Vagina (tissue), 2 donors: ENCODE measurements around the gene ELAVL1. TPM values are rescaled to one million over a fixed set of nuclear protein-coding genes. Genes with fewer than 3 reads are reported as not detected.
"Not testable (repeated sequence)": the region's sequence is repeated elsewhere in the genome, so short reads cannot be mapped to it uniquely, and the experiment has no call there.

Source experiments
- DNase-seq, 2 donors: peaks; one replicate each; pipeline ENCODE4 v3.0.0-alpha.2; 2017; ENCODE audit errors: extremely low spot score in 2 of 2
- H3K27ac ChIP-seq: fragments of 200-600 bp; sonication (generic); one replicate; pipeline ENCODE4 v1.5.1; 2019
- H3K27me3 ChIP-seq: fragments of 200-600 bp; sonication (generic); one replicate; pipeline ENCODE4 v1.5.1; 2019
- H3K36me3 ChIP-seq, 2 donors: fragments of 200-600 bp; sonication (generic); one replicate each; pipeline ENCODE4 v1.5.1; 2017 to 2019
- H3K4me1 ChIP-seq: fragments of 200-600 bp; sonication (generic); one replicate; pipeline ENCODE4 v1.5.1; 2019
- H3K4me3 ChIP-seq, 2 donors: fragments of 200-600 bp; sonication (generic); 1 replicate in 1 of 2; 2 replicates in 1 of 2; pipeline ENCODE4 v1.5.1; 2016 to 2019
- H3K9me3 ChIP-seq: fragments of 200-600 bp; sonication (generic); one replicate; pipeline ENCODE4 v1.5.1; 2019
- POLR2A ChIP-seq, 2 donors: fragments of 450-650 bp; IDR thresholded peaks; one replicate each; pipeline ENCODE4 v1.6.1; 2017; ENCODE audit warnings: antibody characterized with exemption in 2 of 2, mild to moderate bottlenecking in 2 of 2, moderate library complexity in 2 of 2
- POLR2AphosphoS5 ChIP-seq, 2 donors: sonication (generic); formaldehyde crosslinking; IDR thresholded peaks; one replicate each; pipeline ENCODE4 v1.9.0; 2017; ENCODE audit warnings: antibody characterized with exemption in 2 of 2, mild to moderate bottlenecking in 2 of 2, low read depth in 1 of 2; ENCODE audit not compliant: insufficient read depth in 1 of 2
- intact Hi-C: fragments of 100-400 bp; cut with DNase I; formaldehyde crosslinking; loops from one replicate; pipeline ENCODE4 v1.15.1; 2023
- total RNA-seq: library from RNA; depleted of rRNA; stranded (reverse); fragments of >200 nt; gene quantifications from one replicate; pipeline ENCODE4 v1.2.3, GENCODE V29; 2016
- TF ChIP-seq, protein P1 (sequence below), 3 experiments: fragments of 450-650 bp in 2 of 3; fragments of 200-600 bp in 1 of 3; sonication (generic) in 1 of 3; IDR thresholded peaks; one replicate each; pipeline ENCODE4 v1.5.1; 2017 to 2019; ENCODE audit warnings: antibody characterized with exemption in 3 of 3, mild to moderate bottlenecking in 2 of 3, moderate library complexity in 2 of 3

The ELAVL1 gene
- total RNA-seq, 1 donor from 2014 or later, result 40.5 TPM

DNA sequence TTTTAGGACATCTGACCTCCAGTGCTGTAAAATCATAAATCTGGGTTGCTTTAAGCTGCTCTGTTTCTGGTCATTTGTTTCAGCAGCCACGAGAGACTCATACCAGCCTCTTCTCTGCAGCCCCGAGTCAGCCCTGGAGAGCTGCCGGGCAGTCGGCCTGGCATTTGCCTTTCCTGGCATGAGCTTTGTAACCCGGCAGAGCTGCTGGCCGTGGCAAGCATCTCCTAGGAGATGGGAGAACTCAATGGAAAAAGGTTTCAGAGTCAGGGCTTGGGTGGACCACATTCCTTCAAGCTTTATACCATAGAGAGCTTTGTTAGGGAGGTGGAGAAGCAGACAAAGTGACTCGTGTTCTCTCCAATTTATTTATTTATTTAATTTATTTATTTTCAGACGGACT lies 25.5 kb upstream of the ELAVL1 start:
- Histone ChIP-seq H3K4me1 (no peaks in the 10 kb centered on the region), H3K9me3 (no peaks in the 10 kb centered on the region), H3K27ac (no peak overlapping the region), H3K4me3 (no peak overlapping the region), H3K27me3 (no peaks in the 10 kb centered on the region), H3K36me3 (no peaks in the 10 kb centered on the region)
- TF ChIP-seq, protein P1, sequence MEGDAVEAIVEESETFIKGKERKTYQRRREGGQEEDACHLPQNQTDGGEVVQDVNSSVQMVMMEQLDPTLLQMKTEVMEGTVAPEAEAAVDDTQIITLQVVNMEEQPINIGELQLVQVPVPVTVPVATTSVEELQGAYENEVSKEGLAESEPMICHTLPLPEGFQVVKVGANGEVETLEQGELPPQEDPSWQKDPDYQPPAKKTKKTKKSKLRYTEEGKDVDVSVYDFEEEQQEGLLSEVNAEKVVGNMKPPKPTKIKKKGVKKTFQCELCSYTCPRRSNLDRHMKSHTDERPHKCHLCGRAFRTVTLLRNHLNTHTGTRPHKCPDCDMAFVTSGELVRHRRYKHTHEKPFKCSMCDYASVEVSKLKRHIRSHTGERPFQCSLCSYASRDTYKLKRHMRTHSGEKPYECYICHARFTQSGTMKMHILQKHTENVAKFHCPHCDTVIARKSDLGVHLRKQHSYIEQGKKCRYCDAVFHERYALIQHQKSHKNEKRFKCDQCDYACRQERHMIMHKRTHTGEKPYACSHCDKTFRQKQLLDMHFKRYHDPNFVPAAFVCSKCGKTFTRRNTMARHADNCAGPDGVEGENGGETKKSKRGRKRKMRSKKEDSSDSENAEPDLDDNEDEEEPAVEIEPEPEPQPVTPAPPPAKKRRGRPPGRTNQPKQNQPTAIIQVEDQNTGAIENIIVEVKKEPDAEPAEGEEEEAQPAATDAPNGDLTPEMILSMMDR (IDR thresholded peaks at IDR 0.05), result no peak
- no peak for TF ChIP-seq POLR2A (IDR thresholded peaks at IDR 0.05)
- TF ChIP-seq POLR2AphosphoS5 (IDR thresholded peaks at IDR 0.05; ENCODE audit: insufficient read depth in 1 of 2, low read depth in 1 of 2), result no peak
- no peak for DNase-seq
- intact Hi-C loops, result no loop called here

DNA sequence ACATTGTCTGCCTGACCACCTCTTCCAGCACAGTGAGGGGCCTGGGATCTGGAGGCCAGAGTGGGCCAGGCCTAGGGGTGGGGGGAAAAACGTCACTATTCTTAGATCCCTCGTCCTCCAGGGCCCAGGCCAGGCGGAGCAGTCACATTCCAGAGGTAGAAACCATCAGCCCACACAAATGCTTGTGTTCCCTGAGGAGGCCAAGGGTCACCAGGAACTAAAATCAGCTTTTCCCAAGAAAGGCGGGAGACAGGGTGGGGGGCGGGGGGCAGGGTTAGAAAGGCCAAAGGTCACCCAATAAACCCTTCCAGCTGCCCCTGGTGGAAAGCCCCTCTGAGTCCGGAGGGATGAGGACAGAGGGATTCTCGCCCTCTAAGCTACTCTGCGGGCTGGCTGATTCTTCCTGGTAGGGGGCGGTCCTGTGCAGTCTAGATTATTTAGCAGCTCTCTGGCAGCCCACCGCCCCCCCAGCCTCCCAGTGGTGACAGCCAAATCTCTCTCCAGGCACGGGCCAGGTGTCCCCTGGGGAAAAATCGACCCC lies 23.6 kb upstream of the ELAVL1 start:
- no peak for DNase-seq
- no peak overlapping the region for H3K27ac ChIP-seq
- TF ChIP-seq, protein P1 (IDR thresholded peaks at IDR 0.05), result no peak
- TF ChIP-seq POLR2A (IDR thresholded peaks at IDR 0.05) (no peak), POLR2AphosphoS5 (IDR thresholded peaks at IDR 0.05; ENCODE audit: insufficient read depth in 1 of 2, low read depth in 1 of 2) (no peak)
- intact Hi-C loops, result no loop called here
- no peaks in the 10 kb centered on the region for H3K36me3 ChIP-seq
- H3K9me3 ChIP-seq, result no peaks in the 10 kb centered on the region
- H3K27me3 ChIP-seq, result no peaks in the 10 kb centered on the region
- no peaks in the 10 kb centered on the region for H3K4me1 ChIP-seq
- H3K4me3 ChIP-seq, result no peak overlapping the region

DNA sequence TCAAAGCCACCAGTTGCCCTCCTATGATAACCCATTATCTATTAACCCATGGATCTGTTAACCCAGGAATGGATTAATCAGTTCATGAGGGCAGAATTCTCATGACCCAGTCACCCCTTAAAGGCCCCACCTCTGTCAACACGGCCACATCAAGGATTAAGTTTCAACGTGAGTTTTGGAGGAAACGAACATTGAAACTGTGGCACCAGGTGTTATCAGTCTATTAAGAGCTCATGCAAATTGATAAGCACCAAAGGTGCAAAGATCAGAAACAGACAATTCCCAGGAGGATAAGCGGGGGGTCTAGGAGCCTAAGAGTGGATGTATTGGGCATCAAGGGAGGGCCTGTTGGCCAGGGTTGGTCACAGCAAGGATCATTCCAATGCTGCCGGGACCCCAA lies 19.9 kb upstream of the ELAVL1 start:
- no peak for DNase-seq
- Histone ChIP-seq H3K4me1 (no peaks in the 10 kb centered on the region), H3K9me3 (no peaks in the 10 kb centered on the region), H3K27ac (no peak overlapping the region), H3K36me3 (no peaks in the 10 kb centered on the region), H3K4me3 (no peak overlapping the region), H3K27me3 (no peaks in the 10 kb centered on the region)
- intact Hi-C loops, result no loop called here
- TF ChIP-seq POLR2AphosphoS5 (IDR thresholded peaks at IDR 0.05; ENCODE audit: insufficient read depth in 1 of 2, low read depth in 1 of 2) (no peak), POLR2A (IDR thresholded peaks at IDR 0.05) (no peak)
- TF ChIP-seq, protein P1 (IDR thresholded peaks at IDR 0.05), result no peak

DNA sequence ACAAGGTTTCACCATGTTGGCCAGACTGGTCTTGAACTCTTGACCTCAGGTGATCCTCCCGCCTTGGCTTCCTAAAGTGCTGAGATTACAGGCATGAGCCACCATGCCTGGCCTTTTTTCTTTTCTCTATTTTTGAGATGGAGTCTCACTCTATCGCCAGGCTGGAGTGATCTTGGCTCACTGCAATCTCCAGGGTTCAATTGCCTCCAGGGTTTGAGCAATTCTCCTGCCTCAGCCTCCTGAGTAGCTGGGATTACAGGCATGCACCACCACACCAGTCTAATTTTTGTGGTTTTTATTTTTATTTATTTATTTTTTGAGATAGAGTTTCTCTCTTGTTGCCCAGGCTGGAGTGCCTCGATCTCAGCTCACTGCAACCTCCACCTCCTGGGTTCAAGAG lies 18.8 kb upstream of the ELAVL1 start:
- H3K27me3 ChIP-seq, H3K27ac ChIP-seq, H3K36me3 ChIP-seq, DNase-seq, H3K4me3 ChIP-seq, intact Hi-C loops, H3K9me3 ChIP-seq, H3K4me1 ChIP-seq: not testable (repeated sequence)

DNA sequence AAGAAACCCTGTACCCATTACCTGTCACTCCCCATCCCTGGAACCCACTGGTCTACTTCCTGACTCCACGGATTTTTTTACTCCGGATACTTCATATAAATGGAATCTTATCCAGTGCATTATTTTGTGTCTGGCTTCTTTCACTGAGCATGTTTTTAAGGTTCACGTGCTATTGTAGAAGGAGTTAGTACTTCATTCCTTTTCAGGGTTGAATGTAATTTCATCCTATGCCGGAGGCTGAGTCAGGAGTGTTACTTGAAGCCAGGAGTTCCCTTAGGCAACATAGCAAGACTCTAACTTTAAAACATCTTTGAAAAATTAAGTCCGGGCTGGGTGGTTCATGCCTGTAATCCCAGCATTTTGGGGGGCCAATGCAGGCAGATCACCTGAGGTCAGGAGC lies 17.9 kb upstream of the ELAVL1 start:
- Histone ChIP-seq H3K9me3 (no peaks in the 10 kb centered on the region), H3K27ac (no peak overlapping the region), H3K36me3 (no peaks in the 10 kb centered on the region), H3K4me3 (no peak overlapping the region), H3K27me3 (no peaks in the 10 kb centered on the region), H3K4me1 (no peaks in the 10 kb centered on the region)
- TF ChIP-seq, protein P1 (IDR thresholded peaks at IDR 0.05), result no peak
- TF ChIP-seq POLR2AphosphoS5 (IDR thresholded peaks at IDR 0.05; ENCODE audit: insufficient read depth in 1 of 2, low read depth in 1 of 2) (no peak), POLR2A (IDR thresholded peaks at IDR 0.05) (no peak)
- intact Hi-C loops, result no loop called here
- no peak for DNase-seq
